Measurements from ENCODE around the gene TENM4. TPM values are rescaled to one million over a fixed set of nuclear protein-coding genes. Genes with fewer than 3 reads are reported as not detected.

TENM4 gene
- polyA plus RNA-seq, 1 experiment: 5.5 TPM

- ChIA-PET POLR2A (interaction anchor here (1.2 kb wide), 1 partner anchor 63 kb away, joined by 3 read pairs; no protein-coding TSS in a partner anchor), CTCF (interaction anchor here (0.9 to 1.0 kb wide), 3 partner anchors 376 to 529 kb away, joined by 3 read pairs; no protein-coding TSS in a partner anchor)
- Histone ChIP-seq H3K4me3 (ENCODE audit: low read depth, low read length) (no peak overlapping the region), H3K9me3 (ENCODE audit: control insufficient read depth, insufficient read depth, low read length) (no peaks in the 10 kb centered on the region), H3K27ac (ENCODE audit: low read depth, low read length) (peak overlapping the region; percentile 39), H3K27me3 (ENCODE audit: control insufficient read depth, insufficient read depth, low read length) (no peaks in the 10 kb centered on the region)
- no peak for TF ChIP-seq CTCF (IDR thresholded peaks at IDR 0.05; ENCODE audit: low read depth, low read length)
- DNase-seq (ENCODE audit: low read depth, low spot score): no peak
Measured at GRCh38 chr11:79174045-79175008, 266.5 kb downstream of the TENM4 start.

- no peaks in the 10 kb centered on the region for H3K9me3 ChIP-seq (ENCODE audit: control insufficient read depth, insufficient read depth, low read length)
- H3K27me3 ChIP-seq (ENCODE audit: control insufficient read depth, insufficient read depth, low read length): no peaks in the 10 kb centered on the region
- H3K27ac ChIP-seq (ENCODE audit: low read depth, low read length): no peak overlapping the region
- no peak for TF ChIP-seq CTCF (IDR thresholded peaks at IDR 0.05; ENCODE audit: low read depth, low read length)
- DNase-seq (ENCODE audit: low read depth, low spot score): no peak
- CTCF ChIA-PET: interaction anchor here (0.9 to 1.0 kb wide), 2 partner anchors 376 to 528 kb away, joined by 3 read pairs; no protein-coding TSS in a partner anchor
- POLR2A ChIA-PET: interaction anchor here (1.2 kb wide), 1 partner anchor 64 kb away, joined by 3 read pairs; no protein-coding TSS in a partner anchor
- no peak overlapping the region for H3K4me3 ChIP-seq (ENCODE audit: low read depth, low read length)
Measured at GRCh38 chr11:79173615-79174014, 267.2 kb downstream of the TENM4 start.

- ChIA-PET CTCF (no interaction called here), POLR2A (no interaction called here)
- Histone ChIP-seq H3K9me3 (ENCODE audit: control insufficient read depth, insufficient read depth, low read length) (no peaks in the 10 kb centered on the region), H3K27me3 (ENCODE audit: control insufficient read depth, insufficient read depth, low read length) (no peaks in the 10 kb centered on the region), H3K4me3 (ENCODE audit: low read depth, low read length) (no peak overlapping the region), H3K27ac (ENCODE audit: low read depth, low read length) (no peak overlapping the region)
- DNase-seq (ENCODE audit: low read depth, low spot score): no peak
- no peak for TF ChIP-seq CTCF (IDR thresholded peaks at IDR 0.05; ENCODE audit: low read depth, low read length)
Measured at GRCh38 chr11:79170321-79170720, 270.5 kb downstream of the TENM4 start.

- no peaks in the 10 kb centered on the region for H3K27me3 ChIP-seq (ENCODE audit: control insufficient read depth, insufficient read depth, low read length)
- no peaks in the 10 kb centered on the region for H3K9me3 ChIP-seq (ENCODE audit: control insufficient read depth, insufficient read depth, low read length)
- no peak overlapping the region for H3K27ac ChIP-seq (ENCODE audit: low read depth, low read length)
- CTCF ChIA-PET: no interaction called here
- H3K4me3 ChIP-seq (ENCODE audit: low read depth, low read length): no peak overlapping the region
- POLR2A ChIA-PET: no interaction called here
- no peak for DNase-seq (ENCODE audit: low read depth, low spot score)
- no peak for TF ChIP-seq CTCF (IDR thresholded peaks at IDR 0.05; ENCODE audit: low read depth, low read length)
Measured at GRCh38 chr11:79168530-79169110, 272.2 kb downstream of the TENM4 start.
